Body of pancreas (tissue), 4 donors: ENCODE results near the gene POLDIP3. TPM values are rescaled to one million over a fixed set of nuclear protein-coding genes. Genes with fewer than 3 reads are reported as not detected.
"Not testable (repeated sequence)": the region's sequence is repeated elsewhere in the genome, so short reads cannot be mapped to it uniquely, and the experiment has no call there.

ENCODE experiments used
- ATAC-seq: fragments of 150-250 bp; one replicate; pipeline ENCODE4 v1.9.1; 2016
- DNase-seq, 4 donors: peaks; one replicate each; pipeline ENCODE4 v3.0.0-alpha.2; 2019
- H3K27ac ChIP-seq, 4 donors: fragments of 200-600 bp; sonication (generic); 1 replicate in 3 of 4; 2 replicates in 1 of 4; pipeline versions ENCODE4 v1.5.1 to v1.6.1; 2016 to 2019; ENCODE audit warnings: mild to moderate bottlenecking in 1 of 4, mixed read lengths in 1 of 4, moderate library complexity in 1 of 4
- H3K27me3 ChIP-seq, 2 donors: fragments of 200-600 bp; sonication (generic); one replicate each; pipeline ENCODE4 v1.6.0; 2016; ENCODE audit warnings: mild to moderate bottlenecking in 1 of 2
- H3K36me3 ChIP-seq, 2 donors: fragments of 200-600 bp; sonication (generic); replicated peaks in 1 of 2; 2 replicates each; pipeline ENCODE4 v1.5.1; 2016; ENCODE audit warnings: low read depth in 2 of 2; ENCODE audit not compliant: insufficient read depth in 1 of 2
- H3K4me1 ChIP-seq: fragments of 200-600 bp; sonication (generic); one replicate; pipeline ENCODE4 v1.6.0; 2016
- H3K4me3 ChIP-seq, 2 donors: fragments of 200-600 bp; sonication (generic); 1 replicate in 1 of 2; 2 replicates in 1 of 2; pipeline ENCODE4 v1.5.1; 2016 to 2019
- H3K9me3 ChIP-seq, 3 donors: fragments of 200-600 bp; sonication (generic); 1 replicate in 2 of 3; 2 replicates in 1 of 3; pipeline ENCODE4 v1.5.1; 2016
- POLR2A ChIP-seq, 3 donors: fragments of 450-650 bp; IDR thresholded peaks; one replicate each; pipeline ENCODE4 v1.6.1; 2016; ENCODE audit warnings: antibody characterized with exemption in 3 of 3, mild to moderate bottlenecking in 2 of 3
- WGBS, 2 donors: methylation state at CpG; one replicate each; pipeline ENCODE4 v1.1.5; 2017; 5-methylcytosine and 5-hydroxymethylcytosine counted together
- intact Hi-C: fragments of 100-400 bp; cut with DNase I; formaldehyde crosslinking; loops from one replicate; pipeline ENCODE4 v1.15.1; 2023
- total RNA-seq, 2 donors: library from RNA; depleted of rRNA; stranded (reverse); fragments of >200 nt; gene quantifications; one replicate each; pipeline ENCODE4 v1.1.0, GENCODE V29; 2016
- TF ChIP-seq, protein P1 (sequence below), 7 experiments: fragments of 450-650 bp in 4 of 7; fragments of 200-600 bp in 3 of 7; sonication (generic) in 3 of 7; IDR thresholded peaks; one replicate each; pipeline ENCODE4 v1.5.1; 2016 to 2019; ENCODE audit warnings: antibody characterized with exemption in 7 of 7

Gene POLDIP3
- total RNA-seq, 2 donors from 2014 or later: 23.1 to 30.6 TPM

DNA sequence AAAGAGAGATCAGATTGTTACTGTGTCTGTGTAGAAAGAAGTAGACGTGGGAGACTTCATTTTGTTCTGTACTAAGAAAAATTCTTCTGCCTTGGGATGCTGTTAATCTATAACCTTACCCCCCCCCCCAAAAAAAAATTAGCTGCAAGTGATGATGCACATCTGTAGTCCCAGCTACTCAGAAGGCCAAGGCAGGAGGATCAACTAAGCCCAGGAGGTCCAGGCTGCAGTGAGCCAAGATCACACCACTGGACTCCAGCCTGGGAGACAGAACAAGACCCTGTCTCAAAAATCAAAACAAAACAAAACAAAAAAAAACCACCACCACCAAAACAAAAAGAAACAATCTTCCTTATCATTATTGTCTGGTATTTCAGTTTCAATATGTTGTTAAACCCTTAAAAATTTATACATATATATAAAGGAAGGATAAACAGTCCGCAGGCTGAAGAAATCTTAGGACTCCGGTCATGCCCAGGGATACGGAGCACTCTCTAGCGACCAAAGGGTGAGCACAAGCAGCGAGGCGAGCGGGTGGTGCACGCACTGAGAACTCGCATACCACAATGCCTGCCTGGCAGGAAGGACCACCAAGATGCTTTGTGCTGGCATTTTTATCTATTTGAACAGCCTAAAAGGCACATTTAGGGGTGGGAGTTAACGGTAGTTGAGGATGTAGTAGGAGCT, 6.4 kb downstream of the POLDIP3 start:
- ATAC-seq: no peak
- intact Hi-C loops: no loop called here
- WGBS, 2 donors: 79 to 86% methylated on average over 9 to 11 of the region's 11 CpGs
- no peaks in the 10 kb centered on the region for H3K9me3 ChIP-seq
- no peak for TF ChIP-seq POLR2A (IDR thresholded peaks at IDR 0.05)
- TF ChIP-seq, protein P1, sequence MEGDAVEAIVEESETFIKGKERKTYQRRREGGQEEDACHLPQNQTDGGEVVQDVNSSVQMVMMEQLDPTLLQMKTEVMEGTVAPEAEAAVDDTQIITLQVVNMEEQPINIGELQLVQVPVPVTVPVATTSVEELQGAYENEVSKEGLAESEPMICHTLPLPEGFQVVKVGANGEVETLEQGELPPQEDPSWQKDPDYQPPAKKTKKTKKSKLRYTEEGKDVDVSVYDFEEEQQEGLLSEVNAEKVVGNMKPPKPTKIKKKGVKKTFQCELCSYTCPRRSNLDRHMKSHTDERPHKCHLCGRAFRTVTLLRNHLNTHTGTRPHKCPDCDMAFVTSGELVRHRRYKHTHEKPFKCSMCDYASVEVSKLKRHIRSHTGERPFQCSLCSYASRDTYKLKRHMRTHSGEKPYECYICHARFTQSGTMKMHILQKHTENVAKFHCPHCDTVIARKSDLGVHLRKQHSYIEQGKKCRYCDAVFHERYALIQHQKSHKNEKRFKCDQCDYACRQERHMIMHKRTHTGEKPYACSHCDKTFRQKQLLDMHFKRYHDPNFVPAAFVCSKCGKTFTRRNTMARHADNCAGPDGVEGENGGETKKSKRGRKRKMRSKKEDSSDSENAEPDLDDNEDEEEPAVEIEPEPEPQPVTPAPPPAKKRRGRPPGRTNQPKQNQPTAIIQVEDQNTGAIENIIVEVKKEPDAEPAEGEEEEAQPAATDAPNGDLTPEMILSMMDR (IDR thresholded peaks at IDR 0.05): no peak
- H3K36me3 ChIP-seq: no peaks in the 10 kb centered on the region
- DNase-seq: no peak
- H3K4me1 ChIP-seq: peaks cover 91% of the 10 kb centered on the region
- no peak overlapping the region for H3K4me3 ChIP-seq
- H3K27me3 ChIP-seq: no peaks in the 10 kb centered on the region
- peak overlapping the region; percentile 56 to 81 (median 68) for H3K27ac ChIP-seq

DNA sequence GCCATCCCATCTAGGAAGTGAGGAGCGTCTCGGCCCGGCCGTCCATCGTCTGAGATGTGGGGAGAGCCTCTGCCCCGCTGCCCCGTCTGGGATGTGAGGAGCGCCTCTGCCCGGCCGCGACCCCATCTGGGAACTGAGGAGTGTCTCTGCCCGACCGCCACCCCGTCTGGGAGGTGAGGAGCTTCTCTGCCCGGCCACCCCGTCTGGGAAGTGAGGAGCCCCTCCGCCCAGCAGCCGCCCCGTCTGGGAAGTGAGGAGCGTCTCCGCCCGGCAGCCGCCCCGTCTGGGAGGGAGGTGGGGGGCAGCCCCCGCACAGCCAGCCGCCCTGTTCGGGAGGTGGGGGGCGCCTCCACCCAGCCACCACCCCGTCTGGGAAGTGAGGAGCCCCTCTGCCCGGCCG, 7.0 kb downstream of the POLDIP3 start:
- 83 to 91% methylated on average over 10 to 21 of the region's 31 CpGs for WGBS, 2 donors
- Histone ChIP-seq H3K27ac (peak overlapping the region in 2 of 4 donors; percentile 70 to 81), H3K4me1 (peaks cover 88% of the 10 kb centered on the region)
- intact Hi-C loops, H3K4me3 ChIP-seq, H3K9me3 ChIP-seq, H3K27me3 ChIP-seq, DNase-seq, H3K36me3 ChIP-seq, ATAC-seq: not testable (repeated sequence)

DNA sequence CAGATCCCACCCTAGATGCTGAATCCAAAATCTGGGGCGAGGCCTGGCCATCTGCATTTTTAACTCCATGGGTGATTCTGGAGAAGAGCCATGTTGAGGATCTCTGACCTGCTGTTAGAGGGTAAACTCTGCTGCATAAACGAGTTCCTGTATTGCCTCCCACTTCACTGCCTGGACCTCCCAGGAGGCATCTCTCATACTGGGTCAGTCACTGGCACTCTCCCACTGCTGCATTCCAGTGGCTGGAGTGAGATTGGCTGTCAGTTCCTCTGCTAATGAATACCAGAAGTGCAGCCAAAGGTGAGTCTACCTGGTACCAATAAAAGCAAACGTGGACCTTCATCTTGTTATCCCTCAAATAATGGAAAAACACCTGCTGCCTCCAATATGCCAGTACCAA, 10.3 kb downstream of the POLDIP3 start:
- WGBS, 2 donors: 32 to 50% methylated on average over 2 to 3 of the region's 3 CpGs
- peak; percentile 88 for ATAC-seq
- peaks cover 68% of the 10 kb centered on the region for H3K4me1 ChIP-seq

DNA sequence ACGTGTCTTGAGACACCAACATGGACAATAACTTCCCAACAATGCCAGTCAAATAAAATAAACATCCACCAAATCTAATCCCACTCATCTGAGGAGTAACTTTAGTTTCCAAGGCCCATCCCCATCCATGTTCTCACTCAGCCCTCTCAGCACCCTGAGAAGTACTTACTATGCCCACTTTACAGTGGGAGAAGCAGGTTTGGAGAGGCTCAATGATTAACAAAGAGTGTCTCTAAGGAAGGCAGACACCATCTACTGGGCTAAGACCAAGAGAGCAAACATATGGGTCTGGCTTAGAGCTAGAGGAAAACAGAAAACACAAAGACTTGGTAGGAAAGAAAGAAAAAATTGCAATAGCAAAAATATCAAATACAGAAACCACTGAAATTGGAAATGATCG, 11.3 kb downstream of the POLDIP3 start:
- WGBS, 2 donors: 74 to 87% methylated on average over 2 of the region's 2 CpGs
- Histone ChIP-seq H3K36me3 (peaks cover 10 to 23% of the 10 kb centered on the region in 2 donors), H3K4me3 (no peak overlapping the region), H3K4me1 (peaks cover 59% of the 10 kb centered on the region), H3K9me3 (no peaks in the 10 kb centered on the region), H3K27me3 (no peaks in the 10 kb centered on the region), H3K27ac (peak overlapping the region in 3 of 4 donors; percentile 78 to 87 (median 84))
- intact Hi-C loops: no loop called here
- TF ChIP-seq, protein P1 (IDR thresholded peaks at IDR 0.05): no peak
- TF ChIP-seq POLR2A (IDR thresholded peaks at IDR 0.05): no peak
- ATAC-seq (no peak), DNase-seq (no peak)

More for the DNA sequence above, 10.3 kb downstream of the POLDIP3 start:
- Histone ChIP-seq H3K27me3 (no peaks in the 10 kb centered on the region), H3K27ac (peak overlapping the region; percentile 62 to 87 (median 81)), H3K4me3 (no peak overlapping the region), H3K36me3 (peaks cover 5 to 13% of the 10 kb centered on the region in 2 donors), H3K9me3 (no peaks in the 10 kb centered on the region)
- peak; percentile 56 to 81 (median 74) for DNase-seq
- TF ChIP-seq, protein P1 (IDR thresholded peaks at IDR 0.05): no peak
- no peak for TF ChIP-seq POLR2A (IDR thresholded peaks at IDR 0.05)
- intact Hi-C loops: no loop called here

DNA sequence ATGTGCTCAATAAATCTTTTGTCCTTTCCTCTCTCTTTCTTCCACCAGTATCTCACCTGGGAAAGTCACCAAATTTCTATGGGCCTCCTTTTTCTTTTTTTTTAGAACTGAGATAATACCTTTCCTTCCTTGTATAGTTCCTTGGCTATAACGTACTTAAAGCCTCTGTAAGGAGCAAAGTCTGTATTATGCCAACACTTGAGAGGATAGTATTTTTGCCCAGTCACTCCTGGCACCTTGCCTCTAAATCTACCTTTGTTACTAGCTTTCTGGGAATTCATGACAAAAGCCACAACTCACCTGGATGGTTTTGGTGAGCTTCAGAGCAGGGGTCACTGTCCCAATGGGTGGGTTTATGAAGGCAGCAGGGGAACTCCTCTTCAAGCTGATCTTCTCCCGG, 12.2 kb downstream of the POLDIP3 start:
- H3K9me3 ChIP-seq: no peaks in the 10 kb centered on the region
- no peaks in the 10 kb centered on the region for H3K27me3 ChIP-seq
- DNase-seq (no peak), ATAC-seq (no peak)
- peaks cover 10 to 23% of the 10 kb centered on the region in 2 donors for H3K36me3 ChIP-seq
- TF ChIP-seq, protein P1 (IDR thresholded peaks at IDR 0.05): no peak
- TF ChIP-seq POLR2A (IDR thresholded peaks at IDR 0.05): no peak
- H3K27ac ChIP-seq: peak overlapping the region in 2 of 4 donors; percentile 78 to 87
- H3K4me3 ChIP-seq: no peak overlapping the region
- intact Hi-C loops: no loop called here
- 55 to 56% methylated on average over 2 of the region's 2 CpGs for WGBS, 2 donors
- peaks cover 50% of the 10 kb centered on the region for H3K4me1 ChIP-seq
